Osteoblast (primary cell): Measurements from ENCODE around the gene UBXN6. TPM values are rescaled to one million over a fixed set of nuclear protein-coding genes. Genes with fewer than 3 reads are reported as not detected.
A peak's percentile ranks its signal among the peaks of the same experiment; 100 is the strongest.

Experiments
- DNase-seq: peaks from one replicate; pipeline ENCODE4 v3.0.0; 2011; ENCODE audit warnings: low spot score, mixed read lengths; ENCODE audit not compliant: insufficient read length; ENCODE audit errors: missing footprints
- H2AFZ ChIP-seq: 2 replicates; pipeline ENCODE4 v1.6.0; 2011; ENCODE audit warnings: mild to moderate bottlenecking, low read length
- H3K27ac ChIP-seq: 2 replicates; pipeline ENCODE4 v1.5.1; 2011; ENCODE audit warnings: mild to moderate bottlenecking, low read depth, low read length, moderate library complexity
- H3K27me3 ChIP-seq: 2 replicates; pipeline ENCODE4 v1.6.0; 2012; ENCODE audit warnings: mild to moderate bottlenecking, control low read depth, inconsistent platforms, low read length, moderate library complexity; ENCODE audit not compliant: insufficient read depth
- H3K36me3 ChIP-seq: 2 replicates; pipeline ENCODE4 v1.5.1; 2011; ENCODE audit warnings: mild to moderate bottlenecking, low read length, control low read depth, moderate library complexity; ENCODE audit not compliant: insufficient read depth
- H3K4me1 ChIP-seq: 2 replicates; pipeline ENCODE4 v1.5.1; 2011; ENCODE audit warnings: mild to moderate bottlenecking, low read length, control low read depth, moderate library complexity; ENCODE audit not compliant: insufficient read depth
- H3K4me2 ChIP-seq: 2 replicates; pipeline ENCODE4 v1.6.0; 2011; ENCODE audit warnings: mild to moderate bottlenecking, low read length; ENCODE audit not compliant: insufficient read depth
- H3K4me3 ChIP-seq: fragments of 200-600 bp; sonication (generic); 3 replicates; pipeline ENCODE4 v1.5.1; 2012; ENCODE audit warnings: mild to moderate bottlenecking, low read length, inconsistent platforms; ENCODE audit not compliant: insufficient read depth
- H3K79me2 ChIP-seq: 2 replicates; pipeline ENCODE4 v1.6.0; 2012; ENCODE audit warnings: mild to moderate bottlenecking, low read length, control low read depth, inconsistent platforms; ENCODE audit not compliant: insufficient read depth
- H3K9me3 ChIP-seq: 2 replicates; pipeline ENCODE4 v1.5.1; 2011; ENCODE audit warnings: low read depth, low read length, control low read depth
- H4K20me1 ChIP-seq: 2 replicates; pipeline ENCODE4 v1.6.0; 2012; ENCODE audit warnings: mild to moderate bottlenecking, low read length, control low read depth; ENCODE audit not compliant: insufficient read depth
- total RNA-seq: library from RNA; depleted of rRNA; stranded (reverse); fragments of >200 nt; gene quantifications from 2 replicates; pipeline ENCODE4 v1.2.3, GENCODE V29; 2012
- TF ChIP-seq, protein P1 (sequence below): IDR thresholded peaks from 2 replicates; pipeline ENCODE4 v1.5.1; 2011; ENCODE audit warnings: mild to moderate bottlenecking, low read depth, low read length, moderate library complexity; ENCODE audit errors: extremely low read depth

UBXN6 gene
- total RNA-seq, 1 donor: 136 TPM

DNA sequence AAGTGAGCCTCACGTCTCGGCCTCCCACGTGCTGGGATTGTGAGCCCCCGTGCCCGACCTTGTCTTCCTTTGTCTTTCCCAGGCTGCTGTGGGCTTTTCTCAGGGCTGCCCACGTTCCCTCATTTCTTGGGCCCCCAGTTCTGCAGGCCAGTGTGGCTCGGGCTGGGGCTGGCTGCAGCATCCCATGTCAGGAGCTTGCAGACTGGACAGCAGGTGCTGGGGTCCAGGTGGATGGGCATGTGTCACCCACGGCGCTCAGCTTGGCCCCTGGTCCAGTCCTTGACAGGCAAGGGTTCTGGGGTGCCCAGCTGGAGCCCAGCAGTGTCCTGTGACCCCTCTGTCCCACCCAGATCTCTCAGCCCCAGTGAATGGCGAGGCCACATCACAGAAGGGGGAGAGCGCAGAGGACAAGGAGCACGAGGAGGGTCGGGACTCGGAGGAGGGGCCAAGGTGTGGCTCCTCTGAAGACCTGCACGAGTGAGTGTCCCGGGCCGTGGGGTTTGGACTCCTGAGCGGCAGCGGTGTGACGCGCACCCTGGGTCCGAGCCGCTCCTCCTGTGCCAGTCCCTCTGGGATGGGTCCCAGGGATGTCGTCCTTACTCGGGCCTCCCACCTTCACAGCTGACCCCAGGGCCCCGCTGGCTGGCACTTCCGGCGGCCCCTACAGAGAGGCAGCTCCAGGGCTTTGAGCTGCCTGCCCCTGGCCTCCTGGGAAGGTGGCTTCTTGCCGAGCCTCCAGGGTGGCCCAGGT is 43.4 kb upstream of the UBXN6 start:
- peak; percentile 73 for DNase-seq
- Histone ChIP-seq H3K4me1 (no peaks in the 10 kb centered on the region), H3K27me3 (no peaks in the 10 kb centered on the region), H3K27ac (no peak overlapping the region), H3K9me3 (no peaks in the 10 kb centered on the region), H4K20me1 (peaks cover 5% of the 10 kb centered on the region), H2AFZ (no peak overlapping the region), H3K79me2 (no peaks in the 10 kb centered on the region), H3K4me3 (no peak overlapping the region), H3K36me3 (peaks cover 26% of the 10 kb centered on the region), H3K4me2 (no peak overlapping the region)
- TF ChIP-seq, protein P1, sequence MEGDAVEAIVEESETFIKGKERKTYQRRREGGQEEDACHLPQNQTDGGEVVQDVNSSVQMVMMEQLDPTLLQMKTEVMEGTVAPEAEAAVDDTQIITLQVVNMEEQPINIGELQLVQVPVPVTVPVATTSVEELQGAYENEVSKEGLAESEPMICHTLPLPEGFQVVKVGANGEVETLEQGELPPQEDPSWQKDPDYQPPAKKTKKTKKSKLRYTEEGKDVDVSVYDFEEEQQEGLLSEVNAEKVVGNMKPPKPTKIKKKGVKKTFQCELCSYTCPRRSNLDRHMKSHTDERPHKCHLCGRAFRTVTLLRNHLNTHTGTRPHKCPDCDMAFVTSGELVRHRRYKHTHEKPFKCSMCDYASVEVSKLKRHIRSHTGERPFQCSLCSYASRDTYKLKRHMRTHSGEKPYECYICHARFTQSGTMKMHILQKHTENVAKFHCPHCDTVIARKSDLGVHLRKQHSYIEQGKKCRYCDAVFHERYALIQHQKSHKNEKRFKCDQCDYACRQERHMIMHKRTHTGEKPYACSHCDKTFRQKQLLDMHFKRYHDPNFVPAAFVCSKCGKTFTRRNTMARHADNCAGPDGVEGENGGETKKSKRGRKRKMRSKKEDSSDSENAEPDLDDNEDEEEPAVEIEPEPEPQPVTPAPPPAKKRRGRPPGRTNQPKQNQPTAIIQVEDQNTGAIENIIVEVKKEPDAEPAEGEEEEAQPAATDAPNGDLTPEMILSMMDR: no peak

DNA sequence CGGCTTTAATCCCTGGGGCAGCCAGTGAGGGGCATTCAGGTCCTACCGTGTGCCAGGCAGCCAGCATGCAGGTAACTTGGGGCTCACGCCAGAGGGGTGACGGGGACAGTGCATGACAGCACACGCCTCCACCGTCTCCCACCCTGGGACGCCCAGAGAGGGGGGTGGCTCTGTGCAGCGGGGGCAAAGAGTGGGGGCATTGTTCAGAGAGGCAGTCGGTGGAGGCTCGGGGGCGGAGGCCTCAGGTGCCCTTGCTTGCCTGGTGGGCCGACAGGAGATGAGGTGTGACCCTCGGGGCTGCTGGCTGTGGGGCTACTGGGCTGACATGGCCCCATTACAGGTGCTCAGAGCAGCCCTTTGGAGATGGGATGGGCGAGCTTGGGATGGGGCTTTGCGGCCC is 42.3 kb upstream of the UBXN6 start:
- Histone ChIP-seq H3K4me3 (no peak overlapping the region), H3K4me2 (no peak overlapping the region), H4K20me1 (no peaks in the 10 kb centered on the region), H3K9me3 (no peaks in the 10 kb centered on the region), H3K4me1 (no peaks in the 10 kb centered on the region), H3K79me2 (no peaks in the 10 kb centered on the region), H2AFZ (no peak overlapping the region), H3K27me3 (no peaks in the 10 kb centered on the region), H3K27ac (no peak overlapping the region), H3K36me3 (peaks cover 26% of the 10 kb centered on the region)
- DNase-seq: peak; percentile 32
- TF ChIP-seq, protein P1: no peak

- Histone ChIP-seq H3K4me3 (no peak overlapping the region), H3K9me3 (no peaks in the 10 kb centered on the region), H3K36me3 (peaks cover 29% of the 10 kb centered on the region), H3K79me2 (no peaks in the 10 kb centered on the region), H3K4me1 (no peaks in the 10 kb centered on the region), H3K27me3 (no peaks in the 10 kb centered on the region), H2AFZ (no peak overlapping the region), H4K20me1 (no peaks in the 10 kb centered on the region), H3K27ac (no peak overlapping the region), H3K4me2 (no peak overlapping the region)
- TF ChIP-seq, protein P1: no peak
- DNase-seq: peak; percentile 65
Measured at GRCh38 chr19:4499318-4499717, 41.7 kb upstream of the UBXN6 start.

DNA sequence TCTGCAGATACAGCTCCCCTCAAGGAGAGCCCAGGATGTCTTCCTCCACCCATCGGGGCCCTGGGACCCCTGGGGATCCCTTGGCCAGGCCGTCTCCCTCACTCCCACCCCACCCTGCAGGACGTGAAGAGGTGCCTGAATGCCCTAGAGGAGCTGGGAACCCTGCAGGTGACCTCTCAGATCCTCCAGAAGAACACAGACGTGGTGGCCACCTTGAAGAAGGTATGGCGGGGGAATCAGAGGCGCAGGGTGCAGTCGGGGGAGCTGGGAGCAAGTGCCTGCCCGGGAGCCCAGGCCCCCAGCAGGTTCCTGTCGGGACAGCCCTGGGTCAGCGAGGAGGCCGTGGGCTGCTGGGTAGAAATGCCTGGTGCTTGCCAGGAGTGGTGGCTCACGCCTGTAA is 41.1 kb upstream of the UBXN6 start:
- no peak for DNase-seq
- H3K27me3 ChIP-seq: no peaks in the 10 kb centered on the region
- H3K36me3 ChIP-seq: peaks cover 30% of the 10 kb centered on the region
- no peaks in the 10 kb centered on the region for H3K79me2 ChIP-seq
- H3K4me3 ChIP-seq: no peak overlapping the region
- TF ChIP-seq, protein P1: no peak
- no peaks in the 10 kb centered on the region for H4K20me1 ChIP-seq
- H2AFZ ChIP-seq: no peak overlapping the region
- H3K4me2 ChIP-seq: no peak overlapping the region
- H3K9me3 ChIP-seq: no peaks in the 10 kb centered on the region
- no peak overlapping the region for H3K27ac ChIP-seq
- no peaks in the 10 kb centered on the region for H3K4me1 ChIP-seq
